PC-3 (cell line): ENCODE measurements around the gene PDE6A.

Experiments
- EZH2phosphoT487 ChIP-seq: fragments of 300-600 bp; sonication (generic); IDR thresholded peaks from 2 replicates; pipeline ENCODE4 v1.6.1; 2018; ENCODE audit warnings: mild to moderate bottlenecking, antibody characterized with exemption, low read length, borderline replicate concordance
- TF ChIP-seq, protein P1 (sequence below): fragments of 300-600 bp; sonication (generic); conservative IDR thresholded peaks from 2 replicates; pipeline ENCODE4 v1.5.1; 2017; ENCODE audit warnings: antibody characterized with exemption, low read depth, mild to moderate bottlenecking, low read length

DNA sequence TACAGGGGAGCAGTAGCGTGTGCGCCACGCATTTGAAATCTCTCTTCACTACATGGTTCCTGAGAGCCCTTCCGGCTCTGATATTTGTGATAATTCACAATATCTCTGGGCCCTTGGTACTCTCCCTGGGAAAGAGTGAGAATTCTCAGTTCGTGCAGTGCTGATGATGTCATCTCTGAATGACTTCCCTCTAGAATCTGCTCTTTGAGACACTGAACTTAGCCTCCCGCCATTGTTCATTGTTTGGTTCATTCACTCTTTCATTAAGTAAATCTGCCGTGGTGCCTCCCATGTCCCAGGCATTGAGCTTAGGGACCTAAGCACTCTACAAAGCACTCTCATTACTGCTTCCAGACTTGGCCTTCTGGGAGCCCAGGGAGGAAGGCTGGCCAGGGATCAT, 120.5 kb downstream of the PDE6A start:
- TF ChIP-seq, protein P1, sequence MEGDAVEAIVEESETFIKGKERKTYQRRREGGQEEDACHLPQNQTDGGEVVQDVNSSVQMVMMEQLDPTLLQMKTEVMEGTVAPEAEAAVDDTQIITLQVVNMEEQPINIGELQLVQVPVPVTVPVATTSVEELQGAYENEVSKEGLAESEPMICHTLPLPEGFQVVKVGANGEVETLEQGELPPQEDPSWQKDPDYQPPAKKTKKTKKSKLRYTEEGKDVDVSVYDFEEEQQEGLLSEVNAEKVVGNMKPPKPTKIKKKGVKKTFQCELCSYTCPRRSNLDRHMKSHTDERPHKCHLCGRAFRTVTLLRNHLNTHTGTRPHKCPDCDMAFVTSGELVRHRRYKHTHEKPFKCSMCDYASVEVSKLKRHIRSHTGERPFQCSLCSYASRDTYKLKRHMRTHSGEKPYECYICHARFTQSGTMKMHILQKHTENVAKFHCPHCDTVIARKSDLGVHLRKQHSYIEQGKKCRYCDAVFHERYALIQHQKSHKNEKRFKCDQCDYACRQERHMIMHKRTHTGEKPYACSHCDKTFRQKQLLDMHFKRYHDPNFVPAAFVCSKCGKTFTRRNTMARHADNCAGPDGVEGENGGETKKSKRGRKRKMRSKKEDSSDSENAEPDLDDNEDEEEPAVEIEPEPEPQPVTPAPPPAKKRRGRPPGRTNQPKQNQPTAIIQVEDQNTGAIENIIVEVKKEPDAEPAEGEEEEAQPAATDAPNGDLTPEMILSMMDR, result no peak
- no peak for TF ChIP-seq EZH2phosphoT487
